Measurements from ENCODE around the gene TECTB. TPM values are rescaled to one million over a fixed set of nuclear protein-coding genes. Genes with fewer than 3 reads are reported as not detected.

The TECTB gene
- total RNA-seq, 1 donor from 2014 or later: 0.10 TPM

GRCh38 chr10:112241651-112242341 lies 41.4 kb upstream of the TECTB start:
- H3K4me1 Mint-ChIP-seq (ENCODE audit: unreplicated experiment): no peaks in the 10 kb centered on the region
- no peak overlapping the region for H3K4me3 Mint-ChIP-seq
- no peak for DNase-seq (ENCODE audit: extremely low spot score, unreplicated experiment)
- H3K27ac Mint-ChIP-seq: no peak overlapping the region
- H3K9me3 Mint-ChIP-seq: peaks cover 22% of the 10 kb centered on the region
- peaks cover 7% of the 10 kb centered on the region for H3K27me3 Mint-ChIP-seq
- H3K36me3 Mint-ChIP-seq: no peaks in the 10 kb centered on the region
- TF ChIP-seq, protein P1, sequence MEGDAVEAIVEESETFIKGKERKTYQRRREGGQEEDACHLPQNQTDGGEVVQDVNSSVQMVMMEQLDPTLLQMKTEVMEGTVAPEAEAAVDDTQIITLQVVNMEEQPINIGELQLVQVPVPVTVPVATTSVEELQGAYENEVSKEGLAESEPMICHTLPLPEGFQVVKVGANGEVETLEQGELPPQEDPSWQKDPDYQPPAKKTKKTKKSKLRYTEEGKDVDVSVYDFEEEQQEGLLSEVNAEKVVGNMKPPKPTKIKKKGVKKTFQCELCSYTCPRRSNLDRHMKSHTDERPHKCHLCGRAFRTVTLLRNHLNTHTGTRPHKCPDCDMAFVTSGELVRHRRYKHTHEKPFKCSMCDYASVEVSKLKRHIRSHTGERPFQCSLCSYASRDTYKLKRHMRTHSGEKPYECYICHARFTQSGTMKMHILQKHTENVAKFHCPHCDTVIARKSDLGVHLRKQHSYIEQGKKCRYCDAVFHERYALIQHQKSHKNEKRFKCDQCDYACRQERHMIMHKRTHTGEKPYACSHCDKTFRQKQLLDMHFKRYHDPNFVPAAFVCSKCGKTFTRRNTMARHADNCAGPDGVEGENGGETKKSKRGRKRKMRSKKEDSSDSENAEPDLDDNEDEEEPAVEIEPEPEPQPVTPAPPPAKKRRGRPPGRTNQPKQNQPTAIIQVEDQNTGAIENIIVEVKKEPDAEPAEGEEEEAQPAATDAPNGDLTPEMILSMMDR (conservative IDR thresholded peaks at IDR 0.05): no peak

GRCh38 chr10:112242769-112243168 lies 40.4 kb upstream of the TECTB start:
- Mint-ChIP-seq H3K4me1 (ENCODE audit: unreplicated experiment) (no peaks in the 10 kb centered on the region), H3K4me3 (no peak overlapping the region), H3K27ac (no peak overlapping the region), H3K9me3 (peaks cover 15% of the 10 kb centered on the region), H3K36me3 (no peaks in the 10 kb centered on the region), H3K27me3 (peaks cover 7% of the 10 kb centered on the region)
- TF ChIP-seq, protein P1 (conservative IDR thresholded peaks at IDR 0.05): no peak
- DNase-seq (ENCODE audit: extremely low spot score, unreplicated experiment): no peak

DNA sequence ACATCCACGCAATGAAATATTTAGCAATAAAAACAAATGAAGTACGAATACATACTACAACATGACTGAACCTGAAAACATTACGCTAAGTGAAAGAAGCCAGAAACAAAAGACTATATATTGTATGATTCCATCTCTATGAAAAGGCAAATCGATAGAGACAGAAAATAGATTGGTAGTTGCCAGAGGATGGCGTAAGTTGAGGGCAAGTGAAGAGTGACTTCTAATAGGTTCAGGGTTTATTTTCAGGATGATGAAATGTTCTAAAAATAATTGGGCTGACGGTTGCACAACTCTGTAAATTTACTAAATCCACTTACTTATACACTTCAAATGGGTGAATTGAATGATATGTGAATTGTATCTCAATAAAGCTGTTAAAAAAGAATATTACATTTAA lies 39.5 kb upstream of the TECTB start:
- peaks cover 7% of the 10 kb centered on the region for H3K27me3 Mint-ChIP-seq
- TF ChIP-seq, protein P1 (conservative IDR thresholded peaks at IDR 0.05): no peak
- no peak overlapping the region for H3K4me3 Mint-ChIP-seq
- no peaks in the 10 kb centered on the region for H3K36me3 Mint-ChIP-seq
- H3K4me1 Mint-ChIP-seq (ENCODE audit: unreplicated experiment): no peaks in the 10 kb centered on the region
- no peak for DNase-seq (ENCODE audit: extremely low spot score, unreplicated experiment)
- H3K27ac Mint-ChIP-seq: no peak overlapping the region
- peaks cover 10% of the 10 kb centered on the region for H3K9me3 Mint-ChIP-seq

GRCh38 chr10:112244197-112244596 lies 39.0 kb upstream of the TECTB start:
- TF ChIP-seq, protein P1 (conservative IDR thresholded peaks at IDR 0.05): no peak

GRCh38 chr10:112247791-112248190 lies 35.4 kb upstream of the TECTB start:
- Mint-ChIP-seq H3K9me3 (peaks cover 9% of the 10 kb centered on the region), H3K36me3 (no peaks in the 10 kb centered on the region), H3K27ac (no peak overlapping the region), H3K27me3 (no peaks in the 10 kb centered on the region), H3K4me3 (no peak overlapping the region), H3K4me1 (ENCODE audit: unreplicated experiment) (no peaks in the 10 kb centered on the region)
- TF ChIP-seq, protein P1 (conservative IDR thresholded peaks at IDR 0.05): no peak
- DNase-seq (ENCODE audit: extremely low spot score, unreplicated experiment): no peak

More at GRCh38 chr10:112244197-112244596, 39.0 kb upstream of the TECTB start:
- Mint-ChIP-seq H3K27me3 (peaks cover 7% of the 10 kb centered on the region), H3K36me3 (no peaks in the 10 kb centered on the region), H3K4me1 (ENCODE audit: unreplicated experiment) (no peaks in the 10 kb centered on the region), H3K4me3 (no peak overlapping the region), H3K9me3 (peaks cover 5% of the 10 kb centered on the region), H3K27ac (no peak overlapping the region)
- DNase-seq (ENCODE audit: extremely low spot score, unreplicated experiment): no peak
